ENCODE results near the gene NPIPB8. TPM values are rescaled to one million over a fixed set of nuclear protein-coding genes. Genes with fewer than 3 reads are reported as not detected.
"Not testable (repeated sequence)": the region's sequence is repeated elsewhere in the genome, so short reads cannot be mapped to it uniquely, and the experiment has no call there.

The NPIPB8 gene
- not detected for total RNA-seq

- intact Hi-C loops (cut with micrococcal nuclease); H3K27me3 Mint-ChIP-seq (ENCODE audit: low read depth); H3K4me1 Mint-ChIP-seq (ENCODE audit: low read depth); H3K9me3 Mint-ChIP-seq; H3K36me3 Mint-ChIP-seq (ENCODE audit: low read depth); CTCF ChIA-PET; H3K4me3 Mint-ChIP-seq; H3K27ac Mint-ChIP-seq; DNase-seq: not testable (repeated sequence)
Observed at GRCh38 chr16:28637765-28638164, at the start of gene NPIPB8. Gene NPIPB8, plus strand, starts transcription at chr16:28638065. Its CDS starts 296 bp downstream, at chr16:28638361.

GRCh38 chr16:28589069-28589468 lies 48.8 kb upstream of the NPIPB8 start:
- DNase-seq, result no peak
- no peak overlapping the region for H3K4me3 Mint-ChIP-seq
- H3K36me3 Mint-ChIP-seq (ENCODE audit: low read depth), result peaks cover 10% of the 10 kb centered on the region
- H3K4me1 Mint-ChIP-seq (ENCODE audit: low read depth), result no peaks in the 10 kb centered on the region
- CTCF ChIA-PET, result no interaction called here
- no peak overlapping the region for H3K27ac Mint-ChIP-seq
- H3K9me3 Mint-ChIP-seq, result no peaks in the 10 kb centered on the region
- intact Hi-C loops (cut with micrococcal nuclease), result no loop called here
- H3K27me3 Mint-ChIP-seq (ENCODE audit: low read depth), result no peaks in the 10 kb centered on the region

GRCh38 chr16:28589930-28590329 lies 47.9 kb upstream of the NPIPB8 start:
- no peaks in the 10 kb centered on the region for H3K4me1 Mint-ChIP-seq (ENCODE audit: low read depth)
- intact Hi-C loops (cut with micrococcal nuclease), result no loop called here
- no peaks in the 10 kb centered on the region for H3K9me3 Mint-ChIP-seq
- H3K27me3 Mint-ChIP-seq (ENCODE audit: low read depth), result no peaks in the 10 kb centered on the region
- H3K36me3 Mint-ChIP-seq (ENCODE audit: low read depth), result peaks cover 7% of the 10 kb centered on the region
- no peak for DNase-seq
- CTCF ChIA-PET, result no interaction called here
- H3K4me3 Mint-ChIP-seq, result no peak overlapping the region
- H3K27ac Mint-ChIP-seq, result no peak overlapping the region

DNA sequence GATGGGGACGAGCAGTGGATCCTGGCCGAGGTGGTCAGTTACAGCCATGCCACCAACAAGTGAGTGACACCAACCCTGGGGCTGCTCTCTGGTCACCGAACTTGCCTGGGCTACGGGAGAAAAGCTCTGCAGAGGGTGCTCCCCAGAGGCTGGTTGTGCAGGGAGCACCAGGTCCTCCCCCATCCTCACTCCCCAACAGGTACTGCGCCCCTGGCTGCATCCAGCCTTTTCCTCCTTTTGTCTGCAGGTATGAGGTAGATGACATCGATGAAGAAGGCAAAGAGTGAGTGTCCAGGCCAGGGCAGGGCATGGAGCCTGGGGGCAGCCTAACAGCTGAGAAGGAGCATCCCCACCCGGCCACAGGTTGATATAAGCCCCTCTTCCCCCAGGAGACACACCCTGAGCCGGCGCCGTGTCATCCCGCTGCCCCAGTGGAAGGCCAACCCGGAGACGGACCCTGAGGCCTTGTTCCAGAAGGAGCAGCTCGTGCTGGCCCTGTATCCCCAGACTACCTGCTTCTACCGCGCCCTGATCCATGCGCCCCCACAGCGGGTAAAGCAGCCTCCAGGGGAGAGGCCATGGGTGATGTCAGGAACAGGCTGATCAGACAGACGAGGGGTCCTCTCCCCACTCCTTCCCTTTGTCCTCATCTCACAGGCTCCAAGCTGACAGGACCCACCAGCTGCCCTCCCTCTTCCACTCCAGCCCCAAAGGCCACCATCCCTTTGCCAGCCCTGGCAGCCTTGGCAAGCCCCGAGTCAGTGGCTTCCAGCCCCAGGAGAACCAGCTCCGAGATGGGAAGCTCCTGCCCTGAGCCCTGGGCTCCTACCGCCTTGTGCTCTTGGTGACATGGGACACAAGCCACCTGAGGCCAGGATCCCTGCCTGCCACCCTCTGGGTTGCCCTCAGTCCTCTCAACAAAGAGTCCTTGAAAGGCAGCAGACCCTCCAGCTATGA lies 47.2 kb upstream of the NPIPB8 start:
- Mint-ChIP-seq H3K4me1 (ENCODE audit: low read depth) (no peaks in the 10 kb centered on the region), H3K4me3 (no peak overlapping the region), H3K9me3 (no peaks in the 10 kb centered on the region), H3K27me3 (ENCODE audit: low read depth) (no peaks in the 10 kb centered on the region), H3K36me3 (ENCODE audit: low read depth) (peaks cover 7% of the 10 kb centered on the region), H3K27ac (no peak overlapping the region)
- CTCF ChIA-PET, result no interaction called here
- intact Hi-C loops (cut with micrococcal nuclease), result no loop called here
- no peak for DNase-seq

DNA sequence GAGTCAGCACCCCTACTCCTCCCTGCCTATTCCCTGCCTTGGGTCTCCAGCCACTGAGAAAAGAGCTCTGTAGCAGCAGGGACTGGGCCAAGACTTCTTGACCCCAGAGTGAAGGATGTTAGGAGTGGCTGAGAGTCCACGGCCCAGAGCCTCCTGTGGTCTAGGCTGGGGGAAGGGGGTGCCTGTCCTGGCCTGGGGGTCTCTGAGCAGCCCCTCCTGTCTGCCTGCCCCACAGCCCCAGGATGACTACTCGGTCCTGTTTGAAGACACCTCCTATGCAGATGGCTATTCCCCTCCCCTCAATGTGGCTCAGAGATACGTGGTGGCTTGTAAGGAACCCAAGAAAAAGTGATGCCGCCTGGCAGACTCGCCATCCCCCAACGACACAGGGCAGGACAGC lies 46.5 kb upstream of the NPIPB8 start:
- no peak overlapping the region for H3K4me3 Mint-ChIP-seq
- no peak overlapping the region for H3K27ac Mint-ChIP-seq
- H3K9me3 Mint-ChIP-seq, result no peaks in the 10 kb centered on the region
- intact Hi-C loops (cut with micrococcal nuclease), result no loop called here
- CTCF ChIA-PET, result no interaction called here
- peaks cover 7% of the 10 kb centered on the region for H3K36me3 Mint-ChIP-seq (ENCODE audit: low read depth)
- no peak for DNase-seq
- H3K4me1 Mint-ChIP-seq (ENCODE audit: low read depth), result no peaks in the 10 kb centered on the region
- no peaks in the 10 kb centered on the region for H3K27me3 Mint-ChIP-seq (ENCODE audit: low read depth)

- Mint-ChIP-seq H3K36me3 (ENCODE audit: low read depth) (peaks cover 7% of the 10 kb centered on the region), H3K4me3 (no peak overlapping the region), H3K4me1 (ENCODE audit: low read depth) (peaks cover 2% of the 10 kb centered on the region), H3K27me3 (ENCODE audit: low read depth) (no peaks in the 10 kb centered on the region), H3K9me3 (no peaks in the 10 kb centered on the region), H3K27ac (no peak overlapping the region)
- no peak for DNase-seq
- CTCF ChIA-PET, result interaction anchor here (0.6 kb wide), 1 partner anchor 43 kb away, joined by 3 read pairs; no protein-coding TSS in a partner anchor
- intact Hi-C loops (cut with micrococcal nuclease), result no loop called here
Observed at GRCh38 chr16:28592511-28592910, 45.4 kb upstream of the NPIPB8 start.

GRCh38 chr16:28592979-28593553 lies 44.8 kb upstream of the NPIPB8 start:
- H3K4me1 Mint-ChIP-seq (ENCODE audit: low read depth), result peaks cover 4% of the 10 kb centered on the region
- no peaks in the 10 kb centered on the region for H3K9me3 Mint-ChIP-seq
- CTCF ChIA-PET, result interaction anchor here (0.6 kb wide), 1 partner anchor 44 kb away, joined by 3 read pairs; no protein-coding TSS in a partner anchor
- no peak overlapping the region for H3K4me3 Mint-ChIP-seq
- H3K36me3 Mint-ChIP-seq (ENCODE audit: low read depth), result peaks cover 7% of the 10 kb centered on the region
- no peak overlapping the region for H3K27ac Mint-ChIP-seq
- DNase-seq, result no peak
- intact Hi-C loops (cut with micrococcal nuclease), result no loop called here
- H3K27me3 Mint-ChIP-seq (ENCODE audit: low read depth), result no peaks in the 10 kb centered on the region

DNA sequence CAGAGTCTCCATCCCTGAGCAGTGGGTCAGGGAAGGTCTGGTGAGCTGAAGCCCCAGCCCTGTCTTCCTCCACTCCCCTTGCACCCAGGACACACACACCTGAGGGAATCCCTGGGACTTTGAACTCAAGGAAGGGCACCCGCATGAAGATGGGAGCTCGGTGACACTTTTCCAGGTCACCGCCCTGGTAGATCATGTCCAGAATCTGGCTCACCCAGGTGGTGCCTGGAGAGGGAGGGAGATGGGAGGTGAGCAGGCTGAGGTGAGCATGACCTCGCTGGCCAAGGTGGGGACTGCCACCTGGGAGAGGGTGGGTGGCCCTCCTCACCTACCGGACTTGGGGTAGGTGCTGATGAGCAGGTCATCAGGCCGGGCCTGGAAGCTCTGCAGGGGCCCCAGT lies 42.4 kb upstream of the NPIPB8 start:
- H3K27ac Mint-ChIP-seq; H3K9me3 Mint-ChIP-seq; DNase-seq; H3K27me3 Mint-ChIP-seq (ENCODE audit: low read depth); H3K4me1 Mint-ChIP-seq (ENCODE audit: low read depth); H3K36me3 Mint-ChIP-seq (ENCODE audit: low read depth); CTCF ChIA-PET; H3K4me3 Mint-ChIP-seq; intact Hi-C loops (cut with micrococcal nuclease): not testable (repeated sequence)

GRCh38 chr16:28596115-28596630 lies 41.7 kb upstream of the NPIPB8 start:
- peaks cover 4% of the 10 kb centered on the region for H3K4me1 Mint-ChIP-seq (ENCODE audit: low read depth)
- H3K4me3 Mint-ChIP-seq, result no peak overlapping the region
- DNase-seq, result no peak
- H3K36me3 Mint-ChIP-seq (ENCODE audit: low read depth), result peaks cover 1% of the 10 kb centered on the region
- no peaks in the 10 kb centered on the region for H3K27me3 Mint-ChIP-seq (ENCODE audit: low read depth)
- CTCF ChIA-PET, result no interaction called here
- no peak overlapping the region for H3K27ac Mint-ChIP-seq
- intact Hi-C loops (cut with micrococcal nuclease), result no loop called here
- no peaks in the 10 kb centered on the region for H3K9me3 Mint-ChIP-seq

DNA sequence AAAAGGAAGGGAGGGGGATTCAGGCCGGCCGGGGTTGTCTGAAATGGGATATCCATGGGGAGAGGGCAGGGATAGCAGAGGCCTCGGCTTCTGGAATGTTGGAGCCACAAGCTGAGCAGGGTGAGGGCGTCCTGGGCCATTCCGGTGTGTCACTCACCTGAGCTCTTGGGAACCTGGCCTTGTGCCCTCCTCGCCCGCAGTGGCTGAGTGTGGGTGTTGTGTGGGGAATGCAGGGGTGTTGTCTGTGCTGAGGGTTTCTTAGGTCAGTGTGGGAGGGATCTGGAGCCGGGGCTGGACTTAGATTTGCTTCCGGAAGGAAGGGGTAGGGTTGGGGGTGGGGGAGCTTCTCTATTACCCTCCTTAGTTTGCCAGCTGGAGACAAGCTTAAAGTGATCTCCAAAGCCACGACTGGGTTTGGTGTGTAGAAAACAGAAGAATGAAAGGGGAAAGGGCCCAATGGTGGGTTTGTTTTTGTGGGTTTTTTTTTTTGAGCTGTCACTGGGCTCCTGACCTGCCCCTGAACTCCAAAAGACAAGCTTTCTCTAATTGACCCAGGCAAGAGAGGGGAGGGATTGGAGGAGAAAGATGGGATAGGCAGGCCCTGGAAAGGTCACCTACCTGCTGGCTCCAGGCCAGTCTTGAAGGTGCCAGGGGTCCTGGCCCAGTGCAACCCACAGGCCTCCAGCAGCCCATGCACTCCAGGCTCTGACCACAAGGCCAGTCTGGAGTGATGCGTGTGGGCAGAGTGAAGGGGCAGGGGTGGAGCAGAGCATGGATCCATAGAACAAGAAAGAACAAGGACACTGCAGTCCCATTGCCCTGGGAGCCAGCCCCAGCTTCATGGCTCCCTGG lies 40.8 kb upstream of the NPIPB8 start, which contains the start of gene SULT1A2:
Gene SULT1A2 (minus strand): TSS at position 211 of the 852 bp plus-strand sequence. CDS start 1,120 bp downstream, outside the sequence.
- no peak for DNase-seq
- H3K4me1 Mint-ChIP-seq (ENCODE audit: low read depth), result peaks cover 4% of the 10 kb centered on the region
- no peaks in the 10 kb centered on the region for H3K27me3 Mint-ChIP-seq (ENCODE audit: low read depth)
- H3K36me3 Mint-ChIP-seq (ENCODE audit: low read depth), result peaks cover 1% of the 10 kb centered on the region
- no peaks in the 10 kb centered on the region for H3K9me3 Mint-ChIP-seq
- no peak within 1 kb of the TSS for H3K4me3 Mint-ChIP-seq
- no peak within 1 kb of the TSS for H3K27ac Mint-ChIP-seq
- intact Hi-C loops (cut with micrococcal nuclease), result no loop called here
- CTCF ChIA-PET, result interaction anchor here (1.3 kb wide), 1 partner anchor 14 kb away, joined by 4 read pairs; no protein-coding TSS in a partner anchor

DNA sequence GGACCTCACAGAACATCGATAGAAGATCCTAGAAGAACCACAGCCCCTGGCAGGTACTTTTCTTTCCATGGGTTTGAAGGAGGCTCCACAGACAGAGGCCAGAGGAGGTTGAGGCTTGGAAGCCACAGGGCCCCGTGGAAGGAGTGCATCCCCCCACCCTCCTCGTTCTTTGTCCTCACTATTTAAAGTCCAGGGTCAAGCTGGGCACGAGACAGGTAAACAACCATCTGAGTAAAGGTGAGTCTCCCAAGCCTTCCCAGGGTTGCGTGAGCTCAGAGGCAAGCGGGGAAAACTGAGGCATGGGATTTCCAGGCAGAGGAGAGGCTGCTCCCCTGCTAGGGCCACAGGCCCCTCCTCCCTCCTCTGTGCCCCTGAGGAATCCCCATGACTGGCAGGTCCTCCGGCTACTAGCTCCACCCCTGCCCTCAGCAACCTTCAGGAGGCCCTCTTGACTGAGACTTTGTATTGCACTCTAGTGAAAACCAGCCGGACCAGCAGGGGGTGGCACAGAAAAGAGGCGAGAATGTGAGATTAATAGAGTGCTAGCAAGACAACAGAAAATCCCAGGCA lies 40.1 kb upstream of the NPIPB8 start:
- Mint-ChIP-seq H3K27ac (no peak overlapping the region), H3K9me3 (no peaks in the 10 kb centered on the region), H3K4me3 (no peak overlapping the region), H3K27me3 (ENCODE audit: low read depth) (no peaks in the 10 kb centered on the region), H3K36me3 (ENCODE audit: low read depth) (no peaks in the 10 kb centered on the region), H3K4me1 (ENCODE audit: low read depth) (peaks cover 4% of the 10 kb centered on the region)
- intact Hi-C loops (cut with micrococcal nuclease), result no loop called here
- no peak for DNase-seq
- CTCF ChIA-PET, result interaction anchor here (1.3 kb wide), 1 partner anchor 13 kb away, joined by 4 read pairs; no protein-coding TSS in a partner anchor
